H1 (cell line): Measurements from ENCODE around the gene MSH5. TPM values are rescaled to one million over a fixed set of nuclear protein-coding genes. Genes with fewer than 3 reads are reported as not detected.

Source experiments
- CTCF ChIA-PET: fragments of 300-600 bp; sonication (Branson Sonifier 250); formaldehyde crosslinking; loops from one replicate; lab custom pipeline; 2021; ENCODE audit not compliant: partially characterized antibody; lab: Charles Lee
- POLR2A ChIA-PET: fragments of 300-600 bp; sonication (Branson Sonifier 250); formaldehyde crosslinking; loops from one replicate; lab custom pipeline; 2021; ENCODE audit warnings: inconsistent platforms; ENCODE audit not compliant: partially characterized antibody; lab: Charles Lee
- DNase-seq, 2 experiments: peaks; one replicate each; pipeline versions ENCODE4 v3.0.0 to v3.0.0-alpha.2; 2010 to 2022; ENCODE audit warnings: low spot score in 2 of 2, low read depth in 1 of 2, mixed read lengths in 1 of 2
- FAIRE-seq: peaks from 2 replicates; lab custom pipeline; 2011; peaks lifted over from hg19 to GRCh38; lab: Jason Lieb, UNC
- H2AFZ ChIP-seq: 2 replicates; pipeline ENCODE4 v1.8.1; 2012; ENCODE audit warnings: low read length, inconsistent platforms
- H2AK5ac ChIP-seq: 2 replicates; pipeline ENCODE4 v1.6.1; 2013; ENCODE audit warnings: low read depth, low read length
- H2BK120ac ChIP-seq: replicated peaks from 2 replicates; pipeline ENCODE3; 2013; ENCODE audit warnings: low read depth, low read length, inconsistent platforms
- H2BK12ac ChIP-seq: 2 replicates; pipeline ENCODE4 v1.6.1; 2013; ENCODE audit warnings: low read depth, low read length
- H2BK15ac ChIP-seq: 2 replicates; pipeline ENCODE4 v1.6.1; 2013; ENCODE audit warnings: low read length
- H2BK20ac ChIP-seq: 2 replicates; pipeline ENCODE4 v1.6.1; 2013; ENCODE audit warnings: low read length
- H2BK5ac ChIP-seq: 2 replicates; pipeline ENCODE4 v1.6.1; 2013; ENCODE audit warnings: low read depth, low read length
- H3K14ac ChIP-seq: 2 replicates; pipeline ENCODE4 v1.6.1; 2013; ENCODE audit warnings: inconsistent platforms; ENCODE audit not compliant: insufficient read length
- H3K18ac ChIP-seq: 2 replicates; pipeline ENCODE4 v1.6.1; 2013; ENCODE audit warnings: low read length; ENCODE audit errors: extremely low read depth
- H3K23ac ChIP-seq: 2 replicates; pipeline ENCODE4 v1.6.1; 2013; ENCODE audit warnings: inconsistent platforms; ENCODE audit not compliant: insufficient read length
- H3K23me2 ChIP-seq: 2 replicates; pipeline ENCODE4 v1.6.1; 2013; ENCODE audit warnings: low read depth, low read length
- H3K27ac ChIP-seq: 2 replicates; pipeline ENCODE4 v1.6.1; 2011; ENCODE audit warnings: low read depth, low read length, inconsistent platforms
- H3K27me3 ChIP-seq, 4 experiments: replicated peaks in 1 of 4; 1 replicate in 1 of 4; 2 replicates in 3 of 4; pipeline versions ENCODE4 v1.6.1 to v1.8.1; 2011 to 2013; ENCODE audit warnings: low read length in 3 of 4, mild to moderate bottlenecking in 3 of 4, inconsistent platforms in 2 of 4, mixed read lengths in 2 of 4, moderate library complexity in 1 of 4; ENCODE audit not compliant: control insufficient read depth in 3 of 4, insufficient read depth in 3 of 4; ENCODE audit errors: extremely low read depth in 1 of 4
- H3K36me3 ChIP-seq, 4 experiments: 2 replicates each; pipeline versions ENCODE4 v1.6.1 to v1.8.1; 2011 to 2013; ENCODE audit warnings: mild to moderate bottlenecking in 4 of 4, low read length in 3 of 4, moderate library complexity in 2 of 4, control low read depth in 1 of 4, inconsistent platforms in 1 of 4; ENCODE audit not compliant: insufficient read depth in 4 of 4, control insufficient read depth in 2 of 4
- H3K4ac ChIP-seq: replicated peaks from 2 replicates; pipeline ENCODE3; 2013; ENCODE audit warnings: low read length, low read depth, mixed read lengths, inconsistent platforms; ENCODE audit not compliant: insufficient read length
- H3K4me1 ChIP-seq, 4 experiments: replicated peaks in 1 of 4; 1 replicate in 1 of 4; 2 replicates in 3 of 4; pipeline versions ENCODE4 v1.6.1 to v1.8.1; 2011 to 2013; ENCODE audit warnings: low read length in 3 of 4, inconsistent platforms in 2 of 4, mixed read lengths in 1 of 4; ENCODE audit not compliant: insufficient read depth in 4 of 4, control insufficient read depth in 3 of 4
- H3K4me2 ChIP-seq, 2 experiments: 2 replicates each; pipeline versions ENCODE4 v1.6.1 to v1.8.1; 2011 to 2013; ENCODE audit warnings: low read depth in 2 of 2, low read length in 2 of 2, control low read depth in 1 of 2, inconsistent platforms in 1 of 2, mild to moderate bottlenecking in 1 of 2; ENCODE audit not compliant: insufficient read depth in 1 of 2
- H3K4me3 ChIP-seq, 4 experiments: fragments of 200-600, 300-600 bp in 1 of 4; sonication (generic), shearing (Covaris generic), sonication (Bioruptor Twin) in 1 of 4; 2 replicates each; pipeline versions ENCODE4 v1.5.1 to v1.8.1; 2011 to 2016; ENCODE audit warnings: low read length in 4 of 4, low read depth in 3 of 4, control low read depth in 2 of 4, inconsistent platforms in 2 of 4, mild to moderate bottlenecking in 2 of 4, mixed read lengths in 1 of 4, moderate library complexity in 1 of 4; ENCODE audit not compliant: insufficient read depth in 2 of 4; ENCODE audit errors: extremely low read depth in 1 of 4
- H3K56ac ChIP-seq: replicated peaks from 2 replicates; pipeline ENCODE3; 2013; ENCODE audit warnings: low read depth, mild to moderate bottlenecking, mixed read lengths, low read length, inconsistent platforms; ENCODE audit not compliant: insufficient read length
- H3K79me1 ChIP-seq: 2 replicates; pipeline ENCODE4 v1.6.1; 2013; ENCODE audit warnings: low read depth, low read length, control low read depth
- H3K79me2 ChIP-seq, 2 experiments: 2 replicates each; pipeline versions ENCODE4 v1.6.1 to v1.8.1; 2012 to 2013; ENCODE audit warnings: low read length in 2 of 2, mild to moderate bottlenecking in 2 of 2, inconsistent platforms in 1 of 2; ENCODE audit not compliant: insufficient read depth in 2 of 2, control insufficient read depth in 1 of 2
- H3K9ac ChIP-seq, 4 experiments: replicated peaks in 1 of 4; 1 replicate in 1 of 4; 2 replicates in 3 of 4; pipeline versions ENCODE4 v1.6.1 to v1.8.1; 2011 to 2013; ENCODE audit warnings: low read depth in 3 of 4, low read length in 3 of 4, control low read depth in 2 of 4, mild to moderate bottlenecking in 2 of 4, moderate library complexity in 2 of 4, inconsistent platforms in 1 of 4; ENCODE audit errors: extremely low read depth in 1 of 4
- H3K9me3 ChIP-seq, 2 experiments: 2 replicates each; pipeline versions ENCODE4 v1.6.1 to v1.8.1; 2012 to 2013; ENCODE audit warnings: mild to moderate bottlenecking in 2 of 2, moderate library complexity in 2 of 2, control low read depth in 1 of 2, inconsistent platforms in 1 of 2, low read depth in 1 of 2, low read length in 1 of 2, mixed read lengths in 1 of 2; ENCODE audit not compliant: insufficient read depth in 2 of 2
- H4K20me1 ChIP-seq, 2 experiments: replicated peaks in 1 of 2; 2 replicates each; pipeline versions ENCODE3 to v1.8.1; 2011 to 2013; ENCODE audit warnings: inconsistent platforms in 2 of 2, low read length in 2 of 2, mild to moderate bottlenecking in 1 of 2; ENCODE audit not compliant: insufficient read depth in 2 of 2, control insufficient read depth in 1 of 2
- H4K5ac ChIP-seq: 2 replicates; pipeline ENCODE4 v1.6.1; 2013; ENCODE audit warnings: low read length, low read depth, mixed read lengths, inconsistent platforms; ENCODE audit not compliant: insufficient read length
- H4K8ac ChIP-seq: 2 replicates; pipeline ENCODE4 v1.8.0; 2013; ENCODE audit warnings: mild to moderate bottlenecking, moderate library complexity, low read length, inconsistent platforms; ENCODE audit not compliant: insufficient read depth; ENCODE audit errors: extremely low read depth
- H4K91ac ChIP-seq: replicated peaks from 2 replicates; pipeline ENCODE3; 2013; ENCODE audit warnings: low read length, mixed read lengths, inconsistent platforms; ENCODE audit not compliant: insufficient read length
- BRCA1 ChIP-seq: IDR thresholded peaks from 2 replicates; pipeline ENCODE4 v1.6.1; 2012; ENCODE audit warnings: low read depth, low read length, improper control_type of control experiment
- CHD1 ChIP-seq: IDR thresholded peaks from 2 replicates; pipeline ENCODE4 v1.6.1; 2012; ENCODE audit warnings: low read depth, low read length, improper control_type of control experiment
- CTBP2 ChIP-seq: IDR thresholded peaks from 2 replicates; pipeline ENCODE4 v1.7.0; 2011; ENCODE audit warnings: borderline replicate concordance, mild to moderate bottlenecking, moderate library complexity, mixed read lengths, low read length; ENCODE audit not compliant: insufficient read depth, insufficient read length
- E2F6 ChIP-seq: IDR thresholded peaks from 2 replicates; pipeline ENCODE4 v1.6.1; 2012; ENCODE audit warnings: inconsistent platforms
- HDAC6 ChIP-seq: IDR thresholded peaks from one replicate; pipeline ENCODE4 v1.7.1; 2012; ENCODE audit warnings: low read depth, mild to moderate bottlenecking, inconsistent platforms, low read length, moderate library complexity
- KDM4A ChIP-seq: IDR thresholded peaks from one replicate; pipeline ENCODE4 v1.7.1; 2012; ENCODE audit warnings: low read depth, mild to moderate bottlenecking, moderate library complexity, low read length, inconsistent platforms; ENCODE audit not compliant: severe bottlenecking
- PHF8 ChIP-seq: fragments of 200-600 bp; sonication (generic); conservative IDR thresholded peaks from 2 replicates; pipeline ENCODE4 v1.7.1; 2012; ENCODE audit warnings: low read depth, mild to moderate bottlenecking, inconsistent platforms, low read length, moderate library complexity
- RAD21 ChIP-seq, 2 experiments: IDR thresholded peaks in 1 of 2; conservative IDR thresholded peaks in 1 of 2; 2 replicates each; pipeline ENCODE4 v1.6.1; 2011; ENCODE audit warnings: low read depth in 2 of 2, low read length in 2 of 2, improper control_type of control experiment in 1 of 2, inconsistent platforms in 1 of 2, mild to moderate bottlenecking in 1 of 2, moderate library complexity in 1 of 2
- RFX5 ChIP-seq: IDR thresholded peaks from 2 replicates; pipeline ENCODE4 v1.6.1; 2011; ENCODE audit warnings: low read depth, low read length, improper control_type of control experiment, borderline replicate concordance
- TAF1 ChIP-seq: IDR thresholded peaks from 2 replicates; pipeline ENCODE4 v1.6.1; 2011; ENCODE audit warnings: mild to moderate bottlenecking, low read depth, low read length
- TEAD4 ChIP-seq: IDR thresholded peaks from 2 replicates; pipeline ENCODE4 v1.6.1; 2012; ENCODE audit warnings: low read depth, low read length, inconsistent platforms, mixed read lengths
- WGBS, 2 experiments: shearing (Covaris generic) in 1 of 2; methylation state at CpG; one replicate each; pipeline versions ENCODE4 v1.1.6 to v1.1.7; 2013 to 2015; ENCODE audit warnings: low lambda C conversion rate in 2 of 2, mixed read lengths in 2 of 2, inconsistent platforms in 1 of 2, low coverage in 1 of 2, missing lambda C conversion rate in 1 of 2; ENCODE audit not compliant: insufficient replicate concordance in 2 of 2, insufficient coverage in 1 of 2, insufficient read length in 1 of 2; ENCODE audit errors: extremely low coverage in 1 of 2, missing lambda C conversion rate in 1 of 2; 5-methylcytosine and 5-hydroxymethylcytosine counted together
- polyA plus RNA-seq, 7 experiments: library from polyadenylated mRNA; depleted of rRNA in 3 of 7; stranded (reverse) in 5 of 7; unstranded in 2 of 7; fragments of >200 nt in 5 of 7; fragments of 200-250 nt in 2 of 7; gene quantifications; 1 replicate in 5 of 7; 2 replicates in 1 of 7; 4 replicates in 1 of 7; pipeline versions ENCODE4 v1.2.1 to v1.2.3, GENCODE V29; 2011 to 2013; ENCODE audit warnings: missing spikeins in 2 of 7, mixed read lengths in 2 of 7
- total RNA-seq: library from RNA; stranded (reverse); fragmentation: NEBNext Ultra II Directional; extraction: Animal tissue kit (Norgen Biotek cat#: 25700); gene quantifications from 2 replicates; pipeline ENCODE4 v1.2.1, GENCODE V29; 2021

Gene MSH5
- total and polyA plus RNA-seq, 2 of the 8 experiments (the other 6 are each of a cell fraction or from before 2014, with no cell fraction given), result 25.3 to 26.5 TPM

DNA sequence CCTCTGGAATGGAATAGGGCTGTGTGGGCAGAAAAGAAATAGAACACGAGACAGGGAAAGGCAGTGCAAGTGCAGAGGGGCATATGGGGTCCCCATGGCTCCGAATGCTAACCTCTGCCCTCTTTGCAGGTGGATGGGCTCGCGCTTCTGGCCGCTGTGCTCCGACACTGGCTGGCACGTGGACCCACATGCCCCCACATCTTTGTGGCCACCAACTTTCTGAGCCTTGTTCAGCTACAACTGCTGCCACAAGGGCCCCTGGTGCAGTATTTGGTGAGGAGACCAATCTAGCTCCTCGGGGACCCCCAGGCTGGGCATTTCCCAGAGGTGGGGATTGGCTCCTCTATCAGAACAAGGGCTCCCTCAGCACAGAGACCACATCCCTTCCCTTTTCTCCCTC lies 21.5 kb downstream of the MSH5 start:
- Histone ChIP-seq H4K5ac (no peak overlapping the region), H3K9me3 (no peaks in the 10 kb centered on the region), H4K91ac (no peak overlapping the region), H3K27me3 (no peaks in the 10 kb centered on the region), H2BK12ac (no peak overlapping the region), H3K23ac (no peak overlapping the region), H4K20me1 (no peaks in the 10 kb centered on the region), H3K14ac (no peak overlapping the region), H3K79me1 (no peaks in the 10 kb centered on the region), H2BK20ac (no peak overlapping the region), H3K23me2 (no peaks in the 10 kb centered on the region; the same call in 1 of the 2 replicates), H2BK5ac (no peak overlapping the region), H3K36me3 (peaks cover 0 to 16% (median 1%) of the 10 kb centered on the region in 4 experiments; a peak in 3 of 8 replicates), H3K9ac (no peak overlapping the region), H2AK5ac (no peak overlapping the region), H3K18ac (no peak overlapping the region), H3K79me2 (no peaks in the 10 kb centered on the region), H3K27ac (no peak overlapping the region), H4K8ac (no peak overlapping the region), H3K4me1 (peaks cover 0 to 6% (median under 1%) of the 10 kb centered on the region in 4 experiments; a peak in 3 of 7 replicates), H3K4ac (no peak overlapping the region), H2BK15ac (no peak overlapping the region), H3K4me2 (no peak overlapping the region), H2BK120ac (no peak overlapping the region), H3K56ac (no peak overlapping the region), H3K4me3 (no peak overlapping the region), H2AFZ (no peak overlapping the region)
- no peak for DNase-seq
- CTCF ChIA-PET, result interaction anchor here (1.0 kb wide), 1 partner anchor 38 kb away, joined by 3 read pairs; the partner anchor contains the start of gene MPIG6B
- POLR2A ChIA-PET, result interaction anchor here (0.9 to 6.3 kb wide), 7 partner anchors 9 to 81 kb away, joined by 3 to 38 read pairs (median 6); partner anchors contain the start of genes LY6G5C and MSH5
- no peak for FAIRE-seq
- 91% methylated on average over 8 of the region's 8 CpGs; no CpG with 5 or more reads in 1 of the 2 experiments for WGBS, 2 experiments
- TF ChIP-seq KDM4A, result no peak
- TF ChIP-seq BRCA1, result no peak
- TF ChIP-seq CTBP2, result no peak
- TF ChIP-seq HDAC6, result no peak
- no peak for TF ChIP-seq TAF1
- no peak for TF ChIP-seq PHF8
- TF ChIP-seq CHD1, result no peak
- TF ChIP-seq RFX5, result no peak
- no peak for TF ChIP-seq TEAD4
- no peak for TF ChIP-seq E2F6
- no peak for TF ChIP-seq RAD21 (IDR thresholded peaks at IDR 0.05 in 1 of 2, conservative IDR thresholded peaks at IDR 0.05 in 1 of 2; ENCODE audit: low read depth in 2 of 2, low read length in 2 of 2)
